HepG2 (cell line): ENCODE measurements around the gene SIRPB2. TPM values are rescaled to one million over a fixed set of nuclear protein-coding genes. Genes with fewer than 3 reads are reported as not detected.

Experiments used
- ATAC-seq: fragments of 200-7000 bp; cut with Tn5 transposase; 3 replicates; pipeline ENCODE4 v1.9.1; 2020; ENCODE audit warnings: mild to moderate bottlenecking, moderate library complexity
- BruUV-seq: library from RNA; stranded (reverse); fragments of 400-500 nt; replicated peaks from 2 replicates; lab custom pipeline; 2021; lab: Mats Ljungman, UMichigan
- CTCF ChIA-PET: fragments of 300-600 bp; formaldehyde crosslinking; extraction: SDS; loops from one replicate; lab custom pipeline; 2021; ENCODE audit warnings: low total read pairs, inconsistent platforms, low intra/inter-chr PET ratio; lab: Yijun Ruan, JAX
- POLR2A ChIA-PET: fragments of 350-600 bp; sonication (Branson Sonifier 250); formaldehyde crosslinking; loops from one replicate; lab custom pipeline; 2020; ENCODE audit warnings: antibody characterized with exemption, inconsistent platforms; lab: Yijun Ruan, JAX
- DNase-seq: peaks from one replicate; pipeline ENCODE4 v3.0.0-alpha.2; 2015; ENCODE audit warnings: low spot score
- FAIRE-seq: peaks from 3 replicates; lab custom pipeline; 2011; peaks lifted over from hg19 to GRCh38; lab: Jason Lieb, UNC
- H2AFZ ChIP-seq: one replicate; pipeline ENCODE4 v1.6.1; 2011; ENCODE audit warnings: low read length, inconsistent platforms
- H3K27ac ChIP-seq: fragments of 300-600 bp; 3 replicates; pipeline ENCODE4 v1.8.0; 2011; ENCODE audit warnings: mixed run types, mild to moderate bottlenecking, mixed read lengths, low read length, inconsistent platforms; ENCODE audit not compliant: insufficient read depth; ENCODE audit errors: extremely low read length
- H3K27me3 ChIP-seq, 2 experiments: fragments of 200-600 bp in 1 of 2; 2 replicates in 1 of 2; 3 replicates in 1 of 2; pipeline versions ENCODE4 v1.6.0 to v1.8.0; 2011; ENCODE audit warnings: low read length in 2 of 2, mild to moderate bottlenecking in 2 of 2, moderate library complexity in 2 of 2, inconsistent platforms in 1 of 2; ENCODE audit not compliant: insufficient read depth in 2 of 2, control insufficient read depth in 1 of 2
- H3K36me3 ChIP-seq, 2 experiments: fragments of 200-600 bp in 1 of 2; replicated peaks in 1 of 2; 2 replicates in 1 of 2; 3 replicates in 1 of 2; pipeline versions ENCODE4 v1.5.1 to v1.8.0; 2011; ENCODE audit warnings: low read length in 2 of 2, inconsistent platforms in 1 of 2; ENCODE audit not compliant: insufficient read depth in 2 of 2, control insufficient read depth in 1 of 2
- H3K4me1 ChIP-seq: 2 replicates; pipeline ENCODE4 v1.5.1; 2012; ENCODE audit warnings: low read length, inconsistent platforms; ENCODE audit not compliant: insufficient read depth
- H3K4me2 ChIP-seq: 2 replicates; pipeline ENCODE4 v1.6.0; 2011; ENCODE audit warnings: low read depth, low read length, inconsistent platforms
- H3K4me3 ChIP-seq, 3 experiments: fragments of 200-600 bp in 1 of 3; sonication (generic), shearing (Covaris generic) in 1 of 3; replicated peaks in 1 of 3; 2 replicates each; pipeline ENCODE4 v1.5.1; 2011 to 2016; ENCODE audit warnings: low read length in 3 of 3, inconsistent platforms in 2 of 3, low read depth in 2 of 3, mild to moderate bottlenecking in 2 of 3, control low read depth in 1 of 3, mixed read lengths in 1 of 3; ENCODE audit not compliant: insufficient read depth in 1 of 3
- H3K79me2 ChIP-seq: one replicate; pipeline ENCODE4 v1.6.1; 2011; ENCODE audit warnings: low read length, inconsistent platforms; ENCODE audit not compliant: insufficient read depth
- H3K9ac ChIP-seq: 2 replicates; pipeline ENCODE4 v1.6.0; 2011; ENCODE audit warnings: mild to moderate bottlenecking, low read depth, low read length, inconsistent platforms; ENCODE audit not compliant: insufficient read depth
- H3K9me3 ChIP-seq: 2 replicates; pipeline ENCODE4 v1.5.1; 2012; ENCODE audit warnings: mild to moderate bottlenecking, low read length
- H4K20me1 ChIP-seq: 2 replicates; pipeline ENCODE4 v1.6.0; 2011; ENCODE audit warnings: inconsistent platforms, mild to moderate bottlenecking, low read length, moderate library complexity; ENCODE audit not compliant: insufficient read depth
- AGO1 ChIP-seq: fragments of 200-400 bp; formaldehyde crosslinking; IDR thresholded peaks from 2 replicates; pipeline ENCODE4 v1.6.1; 2017; ENCODE audit warnings: mild to moderate bottlenecking, low read depth, low read length, moderate library complexity; ENCODE audit not compliant: poor library complexity, severe bottlenecking
- AGO2 ChIP-seq: fragments of 200-400 bp; formaldehyde crosslinking; optimal IDR thresholded peaks from 2 replicates; pipeline ENCODE3; 2017; ENCODE audit warnings: mild to moderate bottlenecking, low read depth, low read length, moderate library complexity
- ARNTL ChIP-seq: sonication (generic); formaldehyde crosslinking; IDR thresholded peaks from 2 replicates; pipeline ENCODE4 v1.4.0; 2020; ENCODE audit warnings: mild to moderate bottlenecking, missing genetic modification reagents
- BRCA1 ChIP-seq: sonication (generic); formaldehyde crosslinking; IDR thresholded peaks from 2 replicates; pipeline ENCODE4 v1.4.0; 2020; ENCODE audit warnings: missing genetic modification reagents
- CSRNP1 ChIP-seq: sonication (generic); formaldehyde crosslinking; IDR thresholded peaks from 2 replicates; pipeline ENCODE4 v1.8.1; 2023; ENCODE audit warnings: mild to moderate bottlenecking, missing genetic modification reagents
- ELF4 ChIP-seq: sonication (generic); formaldehyde crosslinking; IDR thresholded peaks from 2 replicates; pipeline ENCODE4 v1.5.0; 2020; ENCODE audit warnings: missing genetic modification reagents, mild to moderate bottlenecking, moderate library complexity, borderline replicate concordance
- EP300 ChIP-seq, 3 experiments: sonication (generic) in 1 of 3; formaldehyde crosslinking in 1 of 3; IDR thresholded peaks; 2 replicates each; pipeline versions ENCODE4 v1.5.1 to v1.6.1; 2011 to 2020; ENCODE audit warnings: low read depth in 2 of 3, low read length in 2 of 3, borderline replicate concordance in 1 of 3, improper control_type of control experiment in 1 of 3, mild to moderate bottlenecking in 1 of 3, missing genetic modification reagents in 1 of 3, moderate library complexity in 1 of 3
- HMG20A ChIP-seq: IDR thresholded peaks from 2 replicates; pipeline ENCODE4 v1.6.1; 2016; ENCODE audit warnings: borderline replicate concordance
- NFKB2 ChIP-seq: sonication (generic); formaldehyde crosslinking; IDR thresholded peaks from 2 replicates; pipeline ENCODE4 v1.4.0; 2020; ENCODE audit warnings: missing genetic modification reagents, borderline replicate concordance
- RBM22 ChIP-seq: fragments of 200-400 bp; formaldehyde crosslinking; optimal IDR thresholded peaks from 2 replicates; pipeline ENCODE3; 2017; ENCODE audit warnings: mild to moderate bottlenecking, low read length, moderate library complexity
- RFX5 ChIP-seq: IDR thresholded peaks from 2 replicates; pipeline ENCODE4 v1.6.1; 2011; ENCODE audit warnings: low read depth, low read length, improper control_type of control experiment
- SMC3 ChIP-seq: IDR thresholded peaks from 2 replicates; pipeline ENCODE4 v1.6.1; 2011; ENCODE audit warnings: low read length, improper control_type of control experiment
- TBX2 ChIP-seq: sonication (generic); formaldehyde crosslinking; IDR thresholded peaks from 2 replicates; pipeline ENCODE4 v1.5.0; 2020; ENCODE audit warnings: missing genetic modification reagents, mild to moderate bottlenecking, borderline replicate concordance
- TSC22D2 ChIP-seq: sonication (generic); formaldehyde crosslinking; IDR thresholded peaks from 2 replicates; pipeline ENCODE4 v1.5.1; 2020; ENCODE audit warnings: missing genetic modification reagents, mild to moderate bottlenecking, borderline replicate concordance
- ZNF12 ChIP-seq: sonication (generic); formaldehyde crosslinking; IDR thresholded peaks from 2 replicates; pipeline ENCODE4 v1.5.0; 2020; ENCODE audit warnings: missing genetic modification reagents
- ZNF232 ChIP-seq: sonication (generic); formaldehyde crosslinking; IDR thresholded peaks from 2 replicates; pipeline ENCODE4 v1.4.0; 2020; ENCODE audit warnings: missing genetic modification reagents, borderline replicate concordance
- ZNF362 ChIP-seq: sonication (generic); formaldehyde crosslinking; IDR thresholded peaks from 2 replicates; pipeline ENCODE4 v1.4.0; 2020; ENCODE audit warnings: missing genetic modification reagents, mild to moderate bottlenecking, borderline replicate concordance
- ZNF724P ChIP-seq: sonication (generic); formaldehyde crosslinking; IDR thresholded peaks from 2 replicates; pipeline ENCODE4 v1.8.0; 2022; ENCODE audit warnings: missing genetic modification reagents, borderline replicate concordance
- ZNF749 ChIP-seq: sonication (generic); formaldehyde crosslinking; IDR thresholded peaks from 2 replicates; pipeline ENCODE4 v1.8.0; 2022; ENCODE audit warnings: mild to moderate bottlenecking, missing genetic modification reagents, moderate library complexity, borderline replicate concordance
- whole genome bisulfite sequencing: methylation state at CpG from one replicate; pipeline ENCODE4 v1.1.6; 2017; ENCODE audit warnings: low lambda C conversion rate; 5-methylcytosine and 5-hydroxymethylcytosine counted together
- in situ Hi-C: cut with HindIII; loops from 2 replicates; pipeline ENCODE4 v1.10.0; 2017; ENCODE audit warnings: low pct_unique_long_range_greater_than_20kb; ENCODE audit not compliant: extremely low pct_ligation_motif_present
- intact Hi-C: fragments of 100-400 bp; cut with micrococcal nuclease; formaldehyde crosslinking; loops from one replicate; pipeline ENCODE4 v1.10.0; 2022; ENCODE audit not compliant: unreplicated experiment
- polyA plus RNA-seq, 8 experiments: library from polyadenylated mRNA; depleted of rRNA in 3 of 8; stranded (reverse) in 7 of 8; unstranded in 1 of 8; fragments of >200 nt; fragmentation: Illumina TruSeq in 4 of 8; extraction: Trizol in 4 of 8; gene quantifications; 2 replicates each; pipeline versions ENCODE4 v1.2.1 to v1.2.3, GENCODE V29; 2011 to 2016; ENCODE audit warnings: low read depth in 4 of 8, missing spikeins in 1 of 8, mixed read lengths in 1 of 8; ENCODE audit not compliant: insufficient read depth in 1 of 8
- total RNA-seq, 5 experiments: library from RNA; depleted of rRNA; stranded (reverse); fragments of >200 nt; fragmentation: Illumina TruSeq; extraction: Trizol; gene quantifications; 2 replicates each; pipeline ENCODE4 v1.2.3, GENCODE V29; 2016; ENCODE audit warnings: low read depth in 1 of 5

Gene SIRPB2
- total and polyA plus RNA-seq, 2 of the 13 experiments (the other 11 are each of a cell fraction or from before 2014, with no cell fraction given): not detected

GRCh38 chr20:1467355-1468116 is 23.7 kb downstream of the SIRPB2 start (continued):
- peak; percentile 15 to 33; a peak in 2 of 4 replicates for TF ChIP-seq EP300 (IDR thresholded peaks at IDR 0.05; ENCODE audit: low read depth in 2 of 2, low read length in 2 of 2)
- no peak for TF ChIP-seq EP300 (CRISPR knock-in tag; IDR thresholded peaks at IDR 0.05; ENCODE audit: borderline replicate concordance)
- TF ChIP-seq HMG20A: 0 out of 2 replicates have a peak, but pooled peaks have one; percentile 12

GRCh38 chr20:1467082-1467354 is 24.2 kb downstream of the SIRPB2 start:
- no peaks in the 10 kb centered on the region for H3K9me3 ChIP-seq
- FAIRE-seq: no peak
- no peak for DNase-seq
- H3K9ac ChIP-seq: peak overlapping the region; percentile 74
- no peak; the same call in 2 of the 3 replicates for ATAC-seq
- in situ Hi-C loops (no loop called here), intact Hi-C loops (loop anchor here (1.0 to 2.0 kb wide), 2 partner anchors 74 to 349 kb away; partner anchors contain the start of genes FKBP1A and PSMF1)
- ChIA-PET POLR2A (interaction anchor here (2.1 to 3.3 kb wide), 2 partner anchors 74 to 142 kb away, joined by 8 to 32 read pairs; partner anchors contain the start of gene FKBP1A), CTCF (interaction anchor here (0.9 to 2.5 kb wide), 3 partner anchors 37 to 310 kb away, joined by 3 to 9 read pairs (median 3); no protein-coding TSS in a partner anchor)
- H3K79me2 ChIP-seq: peaks cover 40% of the 10 kb centered on the region
- H3K27me3 ChIP-seq: no peaks in the 10 kb centered on the region; a peak in 2 of 5 replicates
- 3% methylated on average over 7 of the region's 7 CpGs for WGBS
- peak overlapping the region; percentile 97 for H3K4me2 ChIP-seq
- peak overlapping the region; percentile 62 for H3K27ac ChIP-seq
- BruUV-seq: no TSS peak
- peaks cover 63% of the 10 kb centered on the region for H3K4me1 ChIP-seq
- H3K36me3 ChIP-seq: peaks cover 14 to 21% of the 10 kb centered on the region in 2 experiments; a peak in 4 of 5 replicates
- H2AFZ ChIP-seq: peak overlapping the region; percentile 47
- H3K4me3 ChIP-seq: peak overlapping the region; percentile 30 to 98 (median 55)
- H4K20me1 ChIP-seq: peaks cover 16% of the 10 kb centered on the region
- TF ChIP-seq BRCA1 (CRISPR knock-in tag) (0 out of 2 replicates have a peak, but pooled peaks have one; percentile 2), ZNF12 (CRISPR knock-in tag) (0 out of 2 replicates have a peak, but pooled peaks have one; percentile 5), ELF4 (CRISPR knock-in tag) (0 out of 2 replicates have a peak, but pooled peaks have one; percentile 16), ZNF232 (CRISPR knock-in tag) (peak; percentile 9; the same call in 1 of the 2 replicates), ZNF724P (CRISPR knock-in tag) (peak; percentile 8; the same call in 1 of the 2 replicates), NFKB2 (CRISPR knock-in tag) (0 out of 2 replicates have a peak, but pooled peaks have one; percentile 2), RBM22 (peak; percentile 2), AGO2 (no peak), ZNF362 (no peak), RFX5 (0 out of 2 replicates have a peak, but pooled peaks have one; percentile 5), TSC22D2 (CRISPR knock-in tag) (no peak), ZNF749 (peak; percentile 64), ARNTL (CRISPR knock-in tag) (no peak), SMC3 (0 out of 2 replicates have a peak, but pooled peaks have one; percentile 34), TBX2 (peak; percentile 14), CSRNP1 (CRISPR knock-in tag) (no peak), AGO1 (no peak)
